ENCODE data around the gene NR2F1. TPM values are rescaled to one million over a fixed set of nuclear protein-coding genes. Genes with fewer than 3 reads are reported as not detected.
A peak's percentile ranks its signal among the peaks of the same experiment; 100 is the strongest.

The NR2F1 gene
- total RNA-seq, 1 donor from 2014 or later, result 3.4 TPM

DNA sequence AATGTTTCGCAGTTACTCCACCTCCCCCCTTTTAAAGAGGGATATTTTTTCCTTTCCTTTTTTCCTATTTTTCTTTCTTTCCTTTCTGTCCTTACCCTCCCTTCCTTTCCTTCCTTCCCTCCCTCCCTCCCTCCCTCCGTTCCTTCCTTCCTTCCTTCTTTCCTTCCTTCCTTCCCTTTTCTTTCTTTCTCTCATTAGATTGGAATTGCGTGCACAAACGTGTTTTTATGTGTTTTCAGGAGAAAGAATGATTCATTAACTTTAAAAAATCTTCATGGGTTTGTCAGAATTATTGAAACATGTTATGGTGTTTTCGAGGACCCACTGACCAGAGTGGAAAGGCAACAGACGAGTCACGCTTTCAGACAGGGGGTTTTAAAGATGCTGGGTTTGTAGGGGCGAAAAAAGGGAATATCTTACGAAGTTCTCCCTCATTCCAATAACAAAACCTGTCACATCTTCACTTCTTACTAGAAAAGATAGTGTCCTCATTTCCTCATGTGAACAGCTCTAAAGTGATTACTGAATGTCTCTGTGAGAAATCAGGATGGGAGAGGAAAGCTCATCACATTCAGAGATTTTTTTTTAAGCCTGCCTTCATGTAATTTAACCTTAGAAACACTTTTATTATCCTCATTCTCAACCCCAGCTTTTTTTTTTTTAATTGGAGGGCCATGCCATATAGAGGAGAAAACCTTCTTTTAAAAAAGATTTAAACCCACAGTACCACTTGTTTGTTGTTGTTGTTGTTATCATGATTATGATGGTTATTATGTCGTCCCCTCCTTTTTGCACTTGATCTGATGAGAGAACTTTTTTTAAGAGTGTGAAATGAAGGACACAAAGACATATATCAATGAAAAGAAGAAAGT is 21.9 kb downstream of the NR2F1 start:
- no peak for DNase-seq (ENCODE audit: low read depth)

GRCh38 chr5:93606382-93606752 is 23.3 kb downstream of the NR2F1 start:
- no peak for DNase-seq (ENCODE audit: low read depth)

DNA sequence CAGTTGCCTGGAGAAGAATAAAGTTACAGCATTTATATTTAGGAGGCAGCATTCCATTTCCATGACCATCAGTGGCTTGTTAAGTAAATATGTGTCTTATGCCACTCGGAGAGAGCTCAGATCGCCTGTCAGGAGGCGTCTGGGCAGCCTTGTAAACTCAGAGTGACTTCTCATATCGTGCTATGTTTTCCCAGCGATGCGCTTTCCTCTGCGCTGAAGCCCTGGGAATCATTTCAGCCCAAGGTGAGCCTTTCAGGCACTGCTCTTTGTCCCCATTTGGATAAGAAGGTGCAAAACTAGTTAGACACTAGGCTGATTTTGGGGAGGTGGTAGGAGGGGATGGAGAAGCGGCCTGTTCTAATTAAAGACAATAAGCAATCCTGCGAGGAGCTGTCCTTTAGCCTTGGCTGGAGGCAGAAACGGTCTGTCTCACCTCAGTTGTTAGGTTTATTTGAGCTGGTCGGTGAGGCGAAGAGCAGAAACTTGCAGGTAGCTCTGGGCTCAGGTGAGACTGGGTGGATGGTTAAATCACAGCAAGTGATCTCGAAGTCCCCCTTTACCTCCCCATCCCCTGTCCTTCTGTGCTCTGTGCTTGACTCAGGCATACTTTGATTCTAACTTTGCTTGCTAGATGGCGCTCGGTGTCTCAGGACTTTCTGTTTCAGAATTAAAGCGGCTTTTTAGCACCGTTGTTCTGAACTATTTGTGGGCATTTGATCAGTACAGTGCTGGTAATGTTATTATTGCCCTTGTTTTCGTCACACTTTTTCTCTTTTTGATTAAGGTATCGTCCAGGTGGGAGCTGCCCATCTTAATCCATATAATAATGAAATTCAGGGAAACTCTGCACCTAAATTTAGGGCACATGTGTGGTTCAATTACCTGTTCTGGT is 24.6 kb downstream of the NR2F1 start:
- DNase-seq (ENCODE audit: low read depth), result no peak

DNA sequence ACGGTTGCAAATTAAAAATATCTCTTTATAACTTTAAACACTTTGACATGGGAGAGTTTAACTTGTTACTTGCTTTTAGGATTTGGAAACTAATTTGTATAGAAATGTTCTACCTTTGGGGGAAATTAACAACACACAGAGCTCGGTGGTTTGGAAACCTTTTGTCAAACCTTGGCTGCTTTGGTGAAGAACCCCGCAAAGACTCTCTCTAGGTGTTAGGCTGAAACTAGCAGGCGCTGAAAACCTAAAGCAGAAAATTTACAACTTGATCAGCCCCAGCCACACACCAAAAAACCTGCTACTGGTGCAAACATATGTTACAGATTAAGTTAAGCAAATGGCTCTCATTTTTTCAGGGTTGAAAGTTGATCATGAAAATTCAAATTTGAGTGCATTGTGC is 25.8 kb downstream of the NR2F1 start:
- DNase-seq (ENCODE audit: low read depth), result no peak

- no peak for DNase-seq (ENCODE audit: low read depth)
Measured at GRCh38 chr5:93609762-93610161, 26.7 kb downstream of the NR2F1 start.

DNA sequence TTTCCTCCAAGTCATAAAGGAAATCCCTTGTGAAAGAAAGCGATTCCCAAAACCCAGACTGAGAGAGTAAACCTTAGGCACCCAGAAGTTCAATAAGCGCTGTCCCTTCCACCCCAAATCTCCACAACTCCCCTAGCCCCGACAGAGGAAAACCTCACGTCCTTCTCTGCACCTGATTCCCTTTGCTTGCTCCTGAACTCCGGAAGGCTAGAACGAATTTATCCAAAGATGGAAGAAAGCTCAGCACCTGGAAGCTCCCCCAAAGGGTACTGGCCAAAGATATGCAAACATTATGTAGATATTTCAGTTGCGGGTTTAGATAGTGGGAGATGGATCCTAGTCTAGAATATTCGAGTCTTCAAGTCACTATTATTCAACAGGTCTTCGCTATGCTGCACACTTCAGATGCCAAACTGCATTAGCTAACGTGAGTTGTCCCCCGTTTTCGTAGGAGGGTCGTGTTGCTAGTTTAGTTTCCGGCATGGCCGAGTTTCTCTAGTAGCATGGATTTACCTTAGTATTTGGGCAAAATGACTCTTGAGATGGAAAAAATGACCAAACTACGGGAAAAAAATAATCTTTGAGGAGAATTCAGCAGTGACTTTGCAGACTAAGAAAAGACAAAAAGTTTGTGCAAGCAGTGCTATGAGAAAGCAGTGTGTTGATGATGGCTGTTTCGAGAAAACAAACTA is 27.7 kb downstream of the NR2F1 start:
- DNase-seq (ENCODE audit: low read depth), result no peak

DNA sequence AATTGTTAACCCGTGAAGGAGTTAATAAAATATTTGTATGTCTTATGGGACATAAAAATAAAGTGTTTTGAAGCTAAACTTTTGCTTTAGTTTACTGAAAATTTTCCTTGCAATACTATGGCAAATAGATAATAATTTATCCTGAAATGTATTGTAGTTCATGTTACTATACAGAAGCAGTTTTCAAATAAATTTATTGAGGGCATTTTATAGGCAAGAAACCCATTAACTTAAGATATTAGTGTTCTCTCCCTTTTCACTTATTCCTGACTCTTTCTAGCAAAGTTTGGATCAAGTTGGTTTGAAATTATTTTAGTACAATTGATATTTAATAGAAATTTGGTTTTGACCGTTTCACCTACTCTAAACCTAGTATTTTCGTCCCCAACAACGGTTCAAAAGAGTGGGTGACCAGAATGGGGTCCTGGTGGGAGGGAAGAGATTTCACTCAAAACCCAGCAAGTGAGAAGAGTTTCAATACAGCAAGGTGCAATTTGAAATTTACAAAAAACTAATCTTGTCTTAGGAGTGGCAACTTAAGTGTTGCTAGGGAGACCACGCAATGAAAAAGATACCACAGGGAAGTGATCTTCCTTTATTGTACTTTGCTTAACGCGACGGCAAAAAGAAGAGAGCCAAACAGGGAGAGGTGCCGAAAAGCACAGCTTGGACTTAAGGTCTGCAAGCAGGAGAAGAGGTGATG is 28.4 kb downstream of the NR2F1 start:
- DNase-seq (ENCODE audit: low read depth), result no peak

GRCh38 chr5:93611976-93612854 is 29.2 kb downstream of the NR2F1 start:
- peak; percentile 41 for DNase-seq (ENCODE audit: low read depth)

DNA sequence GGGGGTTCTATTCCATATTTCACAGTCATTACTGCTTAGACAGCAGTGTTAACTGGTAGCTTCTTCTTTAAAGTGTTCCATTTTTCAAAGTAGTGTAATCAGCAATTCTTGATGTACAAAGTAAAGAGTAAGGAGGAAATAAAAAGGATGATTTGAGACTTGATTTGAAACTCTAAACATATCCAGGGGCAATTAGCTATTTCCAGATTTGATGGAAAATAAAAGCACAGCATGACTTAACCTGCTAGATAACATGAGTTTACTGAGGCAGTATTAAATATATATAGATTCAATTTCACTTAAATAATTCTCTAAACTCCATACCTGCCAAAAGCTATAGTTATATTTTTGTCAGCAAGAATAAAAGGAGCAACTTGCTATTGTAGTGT is 29.8 kb downstream of the NR2F1 start:
- DNase-seq (ENCODE audit: low read depth), result no peak

DNA sequence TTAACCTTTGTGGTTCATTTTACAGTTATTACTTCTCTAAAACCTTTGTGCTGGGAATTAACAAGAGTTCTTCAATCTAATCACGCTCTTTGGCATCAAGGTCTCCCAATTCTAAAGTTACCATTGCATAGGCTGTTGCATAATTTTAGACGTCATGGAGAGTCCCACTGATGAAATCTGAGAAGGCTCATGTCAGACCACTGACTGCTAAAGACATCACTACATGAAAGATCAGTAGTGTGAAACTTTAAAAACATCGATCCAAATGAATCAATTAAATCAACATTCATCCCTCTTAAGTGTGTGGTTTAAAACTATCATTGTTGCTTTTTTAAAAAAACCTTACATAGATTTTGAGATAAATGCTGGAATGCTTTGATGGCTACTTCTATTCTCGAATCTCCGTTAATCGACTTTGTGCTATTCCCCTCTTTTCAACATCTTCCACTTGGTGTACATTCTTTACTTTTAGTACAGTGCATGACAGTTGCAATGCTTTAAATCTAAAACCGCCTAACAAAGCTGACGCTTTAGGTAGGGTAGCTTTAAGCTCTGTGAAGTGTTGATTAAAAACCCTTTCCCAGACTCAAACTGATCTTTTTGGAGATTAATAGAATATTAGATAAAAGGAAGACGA is 33.6 kb downstream of the NR2F1 start:
- DNase-seq (ENCODE audit: low read depth), result no peak

GRCh38 chr5:93620487-93621326 is 37.7 kb downstream of the NR2F1 start:
- DNase-seq (ENCODE audit: low read depth), result peak; percentile 53

DNA sequence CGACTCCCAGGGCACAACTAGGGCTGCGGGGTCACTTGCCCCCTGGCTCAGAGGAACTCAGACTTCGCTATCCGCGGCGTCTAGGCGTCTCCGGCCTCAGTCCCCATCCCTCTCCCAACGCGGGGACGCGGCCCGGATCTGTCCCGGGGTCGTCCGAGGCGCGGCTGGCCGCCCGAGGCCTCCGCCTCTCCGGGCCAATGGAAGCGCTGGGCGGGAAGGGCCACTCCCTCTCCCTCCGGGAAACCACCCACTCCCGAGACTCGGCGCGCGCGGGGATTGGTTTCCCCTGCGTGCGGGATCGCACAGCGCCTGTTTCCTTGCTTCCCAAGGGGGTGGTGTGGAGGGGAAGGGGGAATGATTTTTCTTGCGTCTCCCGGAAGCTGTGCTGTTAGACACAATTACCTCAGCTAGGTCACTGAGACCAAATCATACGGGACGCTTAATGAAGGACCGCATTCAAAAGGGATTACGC is 38.3 kb downstream of the NR2F1 start:
- peak; percentile 55 for DNase-seq (ENCODE audit: low read depth)

DNA sequence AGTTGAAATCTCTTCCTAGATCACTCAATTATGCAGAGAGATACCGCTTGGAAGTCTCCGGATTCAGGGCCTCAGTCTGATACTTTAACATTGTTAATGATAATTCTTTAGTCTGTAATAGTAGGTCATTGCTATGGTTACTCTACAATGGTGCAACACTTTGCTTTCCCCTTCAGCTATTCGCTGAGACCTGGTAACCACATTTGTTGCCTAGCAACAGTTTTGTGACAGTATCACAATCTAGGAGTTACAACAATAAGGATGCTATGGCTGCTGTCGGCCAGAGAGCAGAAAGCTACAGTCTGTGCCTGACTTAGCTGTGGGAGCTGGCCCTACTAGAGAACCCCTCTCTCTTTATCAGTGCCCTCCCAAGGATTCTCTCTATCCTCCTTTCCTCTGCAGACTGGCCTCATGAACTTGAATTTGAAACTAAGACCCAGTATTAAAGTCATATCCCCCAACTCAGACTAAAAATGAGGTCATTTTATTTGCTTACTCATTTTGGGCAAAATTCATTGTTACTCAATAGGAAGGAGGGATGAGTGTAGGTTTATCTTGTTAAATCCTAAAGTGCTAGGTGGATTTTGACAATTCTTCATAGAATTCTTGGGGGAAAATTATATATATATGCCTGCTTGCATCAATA is 39.3 kb downstream of the NR2F1 start:
- DNase-seq (ENCODE audit: low read depth), result peak; percentile 90

DNA sequence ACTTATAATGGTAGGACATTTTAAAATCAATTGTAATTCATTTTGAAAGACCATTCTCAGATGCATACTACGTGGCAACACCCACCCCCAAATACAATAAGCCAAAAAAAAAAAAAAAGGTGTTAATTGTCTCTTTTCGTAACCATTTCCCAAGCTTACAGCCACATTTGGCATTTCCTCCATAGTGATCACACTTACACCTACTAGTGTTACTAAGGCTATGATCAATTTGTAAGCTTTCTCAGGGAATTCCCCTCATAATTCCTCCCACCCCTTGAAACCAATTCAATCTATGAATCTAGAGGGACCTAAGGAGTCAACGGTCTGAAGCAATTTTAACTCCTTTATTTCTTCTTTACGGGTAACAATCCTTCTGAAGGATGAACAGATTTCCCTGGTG is 40.1 kb downstream of the NR2F1 start:
- DNase-seq (ENCODE audit: low read depth), result no peak

- no peak for DNase-seq (ENCODE audit: low read depth)
Measured at GRCh38 chr5:93626801-93627200, 43.8 kb downstream of the NR2F1 start.

- DNase-seq (ENCODE audit: low read depth), result no peak
Measured at GRCh38 chr5:93632327-93632726, 49.3 kb downstream of the NR2F1 start.

DNA sequence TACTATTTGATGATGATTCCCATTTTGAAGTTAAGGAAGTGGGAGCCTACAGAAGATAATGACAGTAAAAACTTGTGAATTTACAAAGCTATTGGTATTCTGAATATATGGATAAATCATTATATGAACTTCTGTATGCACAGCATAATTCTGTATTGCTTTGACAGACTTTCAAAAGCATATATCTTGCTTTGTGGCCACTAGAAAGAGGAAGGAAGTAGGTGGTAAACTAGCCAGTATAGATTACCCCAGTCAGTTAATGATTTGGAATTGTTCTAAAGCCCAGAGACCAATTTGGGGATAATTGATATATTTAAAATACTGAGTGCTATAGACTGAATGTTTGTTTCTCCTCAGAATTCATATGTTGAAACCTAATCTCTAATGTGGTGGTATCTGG is 53.0 kb downstream of the NR2F1 start:
- DNase-seq (ENCODE audit: low read depth), result no peak

- no peak for DNase-seq (ENCODE audit: low read depth)
Measured at GRCh38 chr5:93636837-93637236, 53.8 kb downstream of the NR2F1 start.

DNA sequence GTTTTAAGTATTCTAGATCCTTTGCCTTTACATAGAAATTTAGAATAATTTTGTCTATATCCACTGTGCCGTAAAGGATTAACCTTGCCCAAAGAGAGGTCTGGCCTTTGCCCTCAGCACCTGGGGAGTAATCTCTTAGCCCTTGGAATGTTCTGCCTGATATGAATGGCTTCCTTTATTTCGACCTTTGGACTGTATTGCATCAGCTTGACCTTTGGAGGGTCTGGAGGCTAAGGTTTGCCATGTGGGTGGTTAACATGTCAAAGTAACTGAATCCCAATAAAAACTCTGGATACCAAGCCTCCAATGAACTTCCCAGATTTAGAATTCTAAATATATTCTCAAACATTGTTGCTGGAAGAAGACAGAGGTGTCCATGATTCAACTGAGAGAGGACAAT is 54.7 kb downstream of the NR2F1 start:
- no peak for DNase-seq (ENCODE audit: low read depth)

Measured in renal cortical epithelial cell (primary cell).